Suppressor macrophage treated with lipopolysaccharide for 4 hours (primary cell): ENCODE results near the gene CENPX.

Source experiments
- DNase-seq: peaks from one replicate; pipeline ENCODE4 v3.0.0-alpha.2; 2020

Gene CENPX

GRCh38 chr17:82055023-82055964 lies 32.6 kb upstream of the CENPX start:
- DNase-seq: no peak

GRCh38 chr17:82054351-82055022 lies 31.8 kb upstream of the CENPX start:
- DNase-seq: no peak

- no peak for DNase-seq
Observed at GRCh38 chr17:82053556-82054263, 31.0 kb upstream of the CENPX start.

DNA sequence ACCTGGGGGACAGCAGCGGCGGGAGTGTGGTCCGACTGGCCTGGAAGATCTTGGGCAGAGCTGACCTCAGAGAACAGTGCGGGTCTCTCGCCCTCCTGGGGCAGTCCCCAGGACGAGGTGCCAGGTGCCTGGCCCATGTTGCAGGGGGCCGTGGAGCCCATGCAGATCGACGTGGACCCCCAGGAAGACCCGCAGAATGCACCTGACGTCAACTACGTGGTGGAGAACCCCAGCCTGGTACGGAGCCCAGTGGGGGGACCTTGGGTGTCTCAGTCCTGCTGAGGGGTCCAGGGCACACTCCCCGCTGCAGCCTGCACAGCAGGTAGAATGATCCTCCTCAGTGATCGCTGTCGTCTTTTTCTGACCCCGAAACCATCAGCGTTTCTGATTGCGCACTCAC lies 30.5 kb upstream of the CENPX start:
- DNase-seq: no peak

DNA sequence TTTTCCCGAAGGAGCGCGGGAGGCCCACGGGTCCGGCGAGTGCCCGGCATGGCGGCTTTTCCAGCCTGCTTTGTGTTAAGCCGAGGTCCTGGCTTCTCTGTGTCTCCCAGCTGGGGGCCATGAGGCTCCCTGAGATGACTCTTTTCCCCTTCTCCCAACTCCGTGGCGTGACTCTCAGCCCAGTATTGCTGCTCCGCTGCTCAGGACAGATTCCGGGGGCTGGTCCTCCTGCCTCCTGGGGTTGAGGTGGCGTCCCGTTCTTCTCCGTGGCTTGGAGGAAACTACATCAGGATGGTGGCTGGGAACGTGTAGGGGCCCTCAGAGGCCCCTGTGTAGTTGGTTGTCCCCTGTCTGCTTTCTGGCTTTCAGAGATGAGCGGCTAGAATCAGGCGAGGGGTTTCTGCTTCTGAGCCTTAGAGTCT lies 30.0 kb upstream of the CENPX start:
- no peak for DNase-seq

DNA sequence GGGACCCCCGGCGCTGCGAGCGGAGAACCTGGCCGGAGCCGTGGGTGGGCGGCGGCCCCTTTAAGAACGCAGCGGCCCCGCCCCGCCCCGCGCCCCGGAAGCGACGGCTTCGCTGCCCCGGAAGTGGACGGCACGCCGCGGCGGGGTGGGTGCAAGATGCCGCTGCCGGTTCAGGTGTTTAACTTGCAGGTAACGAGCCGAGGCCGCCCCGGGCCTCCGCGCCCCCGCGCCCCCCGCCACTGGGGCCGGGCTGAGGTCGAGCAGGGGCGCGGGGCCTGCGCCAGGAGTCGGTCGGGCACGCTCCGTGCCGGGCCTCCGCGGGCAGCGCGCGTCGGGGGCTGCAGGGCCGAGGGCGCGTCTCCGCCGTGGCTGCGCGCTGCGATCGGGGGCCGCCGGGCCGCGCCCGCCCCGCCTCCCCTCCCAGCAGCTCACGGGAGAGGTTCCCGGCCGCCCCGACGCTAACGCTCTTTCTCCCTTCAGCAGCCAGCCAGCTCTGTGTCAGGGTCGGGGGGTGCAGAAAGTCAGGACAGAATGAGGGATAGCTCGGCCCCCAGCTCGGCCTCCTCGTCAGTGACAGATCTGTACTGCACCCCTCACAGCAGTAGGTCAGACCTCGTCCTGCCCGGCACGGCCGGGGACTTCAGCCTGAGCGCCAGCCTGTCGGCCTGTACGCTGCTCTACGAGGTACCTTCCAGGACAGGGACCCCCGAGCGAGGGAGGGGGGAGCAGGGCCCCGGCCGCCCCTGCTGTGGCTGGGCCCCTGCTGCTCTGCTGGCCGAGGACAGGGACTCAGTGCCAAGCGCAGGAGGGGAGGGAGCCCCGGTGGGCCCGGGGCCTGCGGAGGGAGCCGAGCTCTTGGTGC lies 29.3 kb upstream of the CENPX start, which contains the start of the genes GPS1 and RFNG:
Gene GPS1 (plus strand): TSS at position 123 of the 862 bp plus-strand sequence. CDS start 34 bp downstream, at position 157.
Gene RFNG (minus strand): TSS at position 36 of the 862 bp plus-strand sequence. CDS start 45 bp downstream, outside the sequence.
- DNase-seq: peak; percentile 78

GRCh38 chr17:82050761-82051641 lies 28.3 kb upstream of the CENPX start:
- DNase-seq: no peak

DNA sequence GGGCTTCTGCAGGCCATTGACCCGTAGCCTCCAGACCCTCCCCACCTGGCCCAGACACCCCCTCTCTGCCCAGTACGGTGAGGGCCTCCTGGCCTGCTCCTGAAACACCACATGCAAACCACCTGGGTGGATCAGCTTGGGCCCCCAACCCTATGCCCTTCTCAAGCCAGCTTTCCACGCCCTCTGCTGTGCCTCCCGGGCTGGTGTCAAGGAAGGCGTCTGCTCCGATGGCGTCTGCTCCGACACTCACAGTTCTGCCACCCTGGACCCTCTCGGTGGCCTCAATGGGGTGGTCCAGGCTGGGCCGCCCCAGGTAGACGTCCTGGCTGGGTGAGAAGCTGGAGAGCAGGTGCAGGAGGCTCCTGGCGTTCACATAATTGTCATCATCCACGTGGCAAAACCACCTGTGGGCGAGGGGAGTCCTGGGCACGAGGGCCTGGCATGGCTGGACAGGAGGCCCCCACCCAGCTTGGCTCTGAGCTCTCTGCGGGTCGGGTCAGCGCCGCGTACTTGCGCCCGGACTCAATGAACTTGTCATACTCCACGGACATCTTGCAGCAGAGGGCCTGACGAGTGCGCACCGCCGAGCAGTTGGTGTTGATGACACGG lies 27.6 kb upstream of the CENPX start:
- no peak for DNase-seq

DNA sequence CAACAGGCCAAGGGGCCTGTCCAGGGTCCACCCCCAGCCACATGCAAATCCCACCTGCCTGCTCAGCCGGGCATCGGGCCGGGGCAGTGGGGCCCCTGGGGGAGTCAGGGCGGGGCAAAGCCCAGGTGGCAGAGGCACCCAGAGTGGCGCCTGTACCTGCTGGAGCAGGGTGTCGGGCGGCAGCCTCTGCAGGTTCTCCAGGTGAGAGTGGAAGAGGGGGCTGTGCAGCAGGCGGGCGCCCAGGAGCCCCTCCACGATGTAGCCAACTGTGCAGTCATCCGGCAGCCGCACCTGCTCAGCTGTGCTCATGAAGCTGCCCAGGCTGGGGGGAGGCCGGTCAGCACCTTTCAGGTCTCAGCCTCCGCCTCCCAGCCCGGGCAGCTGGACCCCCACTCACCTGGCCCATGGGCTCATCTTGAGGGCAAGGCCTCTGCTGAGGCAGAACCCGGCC lies 26.9 kb upstream of the CENPX start:
- DNase-seq: no peak

GRCh38 chr17:82049106-82049505 lies 26.4 kb upstream of the CENPX start:
- DNase-seq: no peak

DNA sequence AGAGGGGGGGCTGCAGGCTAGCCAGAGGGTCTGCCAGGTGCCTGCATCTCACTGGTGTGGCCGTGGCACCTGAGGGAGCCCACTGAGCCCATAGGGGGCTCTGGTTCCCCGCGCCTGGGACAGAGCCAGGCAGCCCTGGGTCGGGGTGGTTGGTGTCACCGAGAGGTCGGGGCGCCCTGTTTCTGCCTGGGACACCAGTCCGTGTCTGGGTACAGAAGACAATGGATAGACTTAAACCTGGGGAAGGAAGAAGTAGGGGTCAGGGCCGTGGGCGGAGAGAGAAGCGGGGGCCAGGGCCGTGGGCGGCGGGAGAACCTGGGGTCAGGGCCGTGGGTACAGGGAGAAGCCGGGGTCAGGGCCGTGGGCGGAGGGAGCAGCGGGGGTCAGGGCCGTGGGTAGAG lies 25.9 kb upstream of the CENPX start:
- DNase-seq: no peak

- DNase-seq: no peak
Observed at GRCh38 chr17:82047914-82048570, 25.4 kb upstream of the CENPX start.

- DNase-seq: no peak
Observed at GRCh38 chr17:82047379-82047778, 24.7 kb upstream of the CENPX start.

DNA sequence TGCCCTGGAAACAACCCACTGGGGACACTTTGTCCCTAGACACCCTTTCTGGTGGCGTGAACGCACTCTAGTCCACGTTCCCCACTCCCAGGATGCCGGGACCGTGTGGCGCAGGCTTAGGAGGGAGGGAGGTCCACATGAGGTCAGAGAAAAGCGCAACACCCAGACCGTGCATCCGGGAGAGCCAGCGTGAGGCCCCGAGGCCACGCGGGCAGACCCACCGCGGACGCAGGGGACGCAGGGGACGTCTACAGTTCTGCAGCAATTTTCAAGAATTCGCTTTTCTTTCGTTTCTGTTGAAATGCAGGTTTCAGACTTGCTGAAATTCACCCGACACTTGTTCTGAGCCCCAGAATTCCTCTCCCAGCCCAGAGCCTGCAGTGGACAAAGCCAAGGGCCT lies 24.2 kb upstream of the CENPX start:
- DNase-seq: no peak

GRCh38 chr17:82045936-82046484 lies 23.3 kb upstream of the CENPX start:
- DNase-seq: no peak

- DNase-seq: no peak
Observed at GRCh38 chr17:82043507-82043906, 20.8 kb upstream of the CENPX start.

DNA sequence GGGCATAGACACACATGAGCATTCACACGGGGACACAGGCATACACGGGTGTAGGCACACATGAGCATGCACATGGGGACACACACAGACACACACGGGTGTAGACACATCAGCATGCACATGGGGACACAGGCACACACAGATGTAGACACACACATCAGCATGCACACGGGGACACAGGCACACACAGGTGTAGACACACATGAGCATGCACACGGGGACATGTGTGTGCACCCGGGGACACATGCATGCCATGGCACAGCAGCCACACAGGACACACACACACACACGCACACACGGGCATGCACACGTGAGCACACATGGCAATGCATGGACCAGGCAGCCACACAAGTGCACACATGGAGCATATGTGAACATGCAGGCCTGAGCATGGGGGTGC lies 20.0 kb upstream of the CENPX start:
- DNase-seq: no peak

- peak; percentile 39 for DNase-seq
Observed at GRCh38 chr17:82041144-82041814, 18.6 kb upstream of the CENPX start.

DNA sequence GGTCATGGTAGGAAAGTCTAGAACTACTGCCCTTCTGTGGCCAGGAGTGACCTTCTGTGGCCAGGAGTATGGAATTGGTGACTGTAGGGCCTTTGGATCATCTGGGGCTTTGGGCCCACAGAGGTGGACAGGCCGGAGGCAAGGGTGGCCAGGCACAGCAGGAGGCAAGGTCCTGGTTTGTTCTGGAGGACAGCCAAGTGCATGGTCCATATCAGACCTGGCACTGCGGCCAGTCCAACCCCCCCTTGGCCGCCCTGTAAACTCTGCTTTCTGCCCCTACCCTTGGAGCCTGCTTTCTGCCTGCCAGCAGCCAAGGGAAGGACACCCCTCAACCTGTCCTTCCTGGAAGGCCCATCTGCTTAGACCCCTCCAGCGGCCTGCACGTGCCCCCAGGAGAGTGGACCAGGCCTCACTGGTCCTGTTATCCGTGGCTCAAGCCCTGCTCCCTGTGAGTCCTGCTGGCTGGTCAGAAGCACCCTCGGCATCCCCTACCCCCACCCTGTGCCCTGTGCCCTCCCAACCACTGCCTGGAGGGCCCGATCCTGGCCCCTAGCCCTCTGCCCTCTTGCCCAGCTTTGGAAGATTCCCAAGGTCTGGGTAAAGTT lies 17.1 kb upstream of the CENPX start:
- DNase-seq: no peak
